ENCODE data around the gene OR2M2.

The OR2M2 gene, protein sequence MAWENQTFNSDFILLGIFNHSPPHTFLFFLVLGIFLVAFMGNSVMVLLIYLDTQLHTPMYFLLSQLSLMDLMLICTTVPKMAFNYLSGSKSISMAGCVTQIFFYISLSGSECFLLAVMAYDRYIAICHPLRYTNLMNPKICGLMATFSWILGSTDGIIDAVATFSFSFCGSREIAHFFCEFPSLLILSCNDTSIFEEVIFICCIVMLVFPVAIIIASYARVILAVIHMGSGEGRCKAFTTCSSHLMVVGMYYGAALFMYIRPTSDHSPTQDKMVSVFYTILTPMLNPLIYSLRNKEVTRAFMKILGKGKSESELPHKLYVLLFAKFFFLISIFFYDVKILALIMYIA

DNA sequence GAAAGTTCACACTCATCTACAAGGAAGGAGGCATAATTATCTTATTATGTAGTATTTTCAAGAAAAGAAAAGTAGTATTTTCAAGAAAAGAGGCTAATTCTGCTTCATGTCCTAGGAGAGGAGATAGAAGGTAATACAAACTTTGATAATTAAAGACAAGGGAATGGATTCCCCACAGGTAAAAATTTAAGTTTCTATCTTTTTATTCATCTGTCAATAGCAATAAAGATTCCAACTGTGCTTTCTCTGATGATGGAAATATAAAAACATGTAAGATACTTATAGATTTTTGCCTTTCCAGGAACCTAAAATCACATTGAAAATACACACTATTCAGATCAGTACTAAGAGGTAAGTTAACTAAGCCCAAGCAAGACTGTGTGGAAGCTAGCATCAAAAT, at the start of gene OR2M2:
OR2M2 (plus strand) TSS at position 301 of the 400 bp plus-strand sequence. CDS start 5,165 bp downstream, outside the sequence.
- ATAC-seq = no peak

DNA sequence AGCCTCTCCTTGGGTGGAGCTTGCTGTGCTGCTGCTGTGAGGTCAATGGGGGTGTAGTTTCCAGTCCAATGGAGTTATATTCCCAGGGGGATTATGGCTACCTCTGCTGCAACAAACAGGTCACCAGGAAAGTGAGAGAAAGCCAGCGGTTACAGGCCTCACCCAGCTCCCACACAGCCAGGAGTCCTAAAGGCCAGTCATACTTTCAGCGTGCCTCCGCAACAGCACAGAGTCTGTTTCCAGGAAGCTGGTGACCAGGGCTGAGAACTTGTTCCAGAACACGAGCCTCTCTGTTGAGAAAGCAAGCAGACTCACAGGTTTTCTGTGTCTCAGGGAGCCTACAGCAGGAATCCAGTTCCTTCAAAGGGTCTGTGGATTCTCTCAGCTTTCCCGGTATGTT, 47.0 kb upstream of the OR2M2 start:
- TF ChIP-seq ARNTL (CRISPR knock-in tag; IDR thresholded peaks at IDR 0.05; ENCODE audit: borderline replicate concordance, low read depth) (no peak), ZNF70 (CRISPR knock-in tag; IDR thresholded peaks at IDR 0.05) (no peak), TCF4 (CRISPR knock-in tag; IDR thresholded peaks at IDR 0.05; ENCODE audit: borderline replicate concordance) (no peak), ISL1 (CRISPR knock-in tag; IDR thresholded peaks at IDR 0.05) (no peak), BACH2 (CRISPR knock-in tag; IDR thresholded peaks at IDR 0.05; ENCODE audit: borderline replicate concordance) (no peak), ZFP3 (CRISPR knock-in tag; IDR thresholded peaks at IDR 0.05) (no peak), ZNF565 (CRISPR knock-in tag; conservative IDR thresholded peaks at IDR 0.05; ENCODE audit: low read depth) (no peak)
- TF ChIP-seq, protein P1, sequence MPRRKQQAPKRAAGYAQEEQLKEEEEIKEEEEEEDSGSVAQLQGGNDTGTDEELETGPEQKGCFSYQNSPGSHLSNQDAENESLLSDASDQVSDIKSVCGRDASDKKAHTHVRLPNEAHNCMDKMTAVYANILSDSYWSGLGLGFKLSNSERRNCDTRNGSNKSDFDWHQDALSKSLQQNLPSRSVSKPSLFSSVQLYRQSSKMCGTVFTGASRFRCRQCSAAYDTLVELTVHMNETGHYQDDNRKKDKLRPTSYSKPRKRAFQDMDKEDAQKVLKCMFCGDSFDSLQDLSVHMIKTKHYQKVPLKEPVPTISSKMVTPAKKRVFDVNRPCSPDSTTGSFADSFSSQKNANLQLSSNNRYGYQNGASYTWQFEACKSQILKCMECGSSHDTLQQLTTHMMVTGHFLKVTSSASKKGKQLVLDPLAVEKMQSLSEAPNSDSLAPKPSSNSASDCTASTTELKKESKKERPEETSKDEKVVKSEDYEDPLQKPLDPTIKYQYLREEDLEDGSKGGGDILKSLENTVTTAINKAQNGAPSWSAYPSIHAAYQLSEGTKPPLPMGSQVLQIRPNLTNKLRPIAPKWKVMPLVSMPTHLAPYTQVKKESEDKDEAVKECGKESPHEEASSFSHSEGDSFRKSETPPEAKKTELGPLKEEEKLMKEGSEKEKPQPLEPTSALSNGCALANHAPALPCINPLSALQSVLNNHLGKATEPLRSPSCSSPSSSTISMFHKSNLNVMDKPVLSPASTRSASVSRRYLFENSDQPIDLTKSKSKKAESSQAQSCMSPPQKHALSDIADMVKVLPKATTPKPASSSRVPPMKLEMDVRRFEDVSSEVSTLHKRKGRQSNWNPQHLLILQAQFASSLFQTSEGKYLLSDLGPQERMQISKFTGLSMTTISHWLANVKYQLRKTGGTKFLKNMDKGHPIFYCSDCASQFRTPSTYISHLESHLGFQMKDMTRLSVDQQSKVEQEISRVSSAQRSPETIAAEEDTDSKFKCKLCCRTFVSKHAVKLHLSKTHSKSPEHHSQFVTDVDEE (CRISPR knock-in tag; IDR thresholded peaks at IDR 0.05) = no peak
- no peak for ATAC-seq

More for the DNA sequence above, at the start of gene OR2M2:
- no peak for TF ChIP-seq BACH2 (CRISPR knock-in tag; IDR thresholded peaks at IDR 0.05; ENCODE audit: borderline replicate concordance)
- TF ChIP-seq ARNTL (CRISPR knock-in tag; IDR thresholded peaks at IDR 0.05; ENCODE audit: borderline replicate concordance, low read depth) = no peak
- no peak for TF ChIP-seq ISL1 (CRISPR knock-in tag; IDR thresholded peaks at IDR 0.05)
- TF ChIP-seq, protein P1 (CRISPR knock-in tag; IDR thresholded peaks at IDR 0.05) = no peak
- TF ChIP-seq, protein P2, sequence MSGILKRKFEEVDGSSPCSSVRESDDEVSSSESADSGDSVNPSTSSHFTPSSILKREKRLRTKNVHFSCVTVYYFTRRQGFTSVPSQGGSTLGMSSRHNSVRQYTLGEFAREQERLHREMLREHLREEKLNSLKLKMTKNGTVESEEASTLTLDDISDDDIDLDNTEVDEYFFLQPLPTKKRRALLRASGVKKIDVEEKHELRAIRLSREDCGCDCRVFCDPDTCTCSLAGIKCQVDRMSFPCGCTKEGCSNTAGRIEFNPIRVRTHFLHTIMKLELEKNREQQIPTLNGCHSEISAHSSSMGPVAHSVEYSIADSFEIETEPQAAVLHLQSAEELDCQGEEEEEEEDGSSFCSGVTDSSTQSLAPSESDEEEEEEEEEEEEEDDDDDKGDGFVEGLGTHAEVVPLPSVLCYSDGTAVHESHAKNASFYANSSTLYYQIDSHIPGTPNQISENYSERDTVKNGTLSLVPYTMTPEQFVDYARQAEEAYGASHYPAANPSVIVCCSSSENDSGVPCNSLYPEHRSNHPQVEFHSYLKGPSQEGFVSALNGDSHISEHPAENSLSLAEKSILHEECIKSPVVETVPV (CRISPR knock-in tag; IDR thresholded peaks at IDR 0.05) = no peak

DNA sequence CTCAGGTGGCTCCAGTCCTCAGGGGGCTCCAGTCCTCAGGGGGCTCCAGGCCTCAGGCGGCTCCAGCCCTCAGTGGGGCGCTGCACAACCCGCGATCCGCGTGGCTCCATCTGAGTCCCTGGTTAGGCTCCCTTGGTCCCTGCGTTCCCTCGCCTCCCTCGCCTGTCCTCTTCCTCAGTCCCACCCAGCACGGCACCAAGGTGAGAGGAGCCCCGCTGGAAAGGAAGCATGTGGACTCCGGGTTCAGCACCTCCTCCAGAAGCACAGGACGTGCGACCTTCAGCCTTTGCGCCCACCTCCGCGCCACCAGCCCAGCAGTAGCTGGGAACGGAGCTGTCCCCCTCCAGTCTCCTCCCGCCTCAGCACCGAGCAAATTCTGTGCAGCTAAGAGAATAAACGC, 37.8 kb upstream of the OR2M2 start:
- TF ChIP-seq ZFP30 (CRISPR knock-in tag; IDR thresholded peaks at IDR 0.05) = no peak
- TF ChIP-seq, protein P3, sequence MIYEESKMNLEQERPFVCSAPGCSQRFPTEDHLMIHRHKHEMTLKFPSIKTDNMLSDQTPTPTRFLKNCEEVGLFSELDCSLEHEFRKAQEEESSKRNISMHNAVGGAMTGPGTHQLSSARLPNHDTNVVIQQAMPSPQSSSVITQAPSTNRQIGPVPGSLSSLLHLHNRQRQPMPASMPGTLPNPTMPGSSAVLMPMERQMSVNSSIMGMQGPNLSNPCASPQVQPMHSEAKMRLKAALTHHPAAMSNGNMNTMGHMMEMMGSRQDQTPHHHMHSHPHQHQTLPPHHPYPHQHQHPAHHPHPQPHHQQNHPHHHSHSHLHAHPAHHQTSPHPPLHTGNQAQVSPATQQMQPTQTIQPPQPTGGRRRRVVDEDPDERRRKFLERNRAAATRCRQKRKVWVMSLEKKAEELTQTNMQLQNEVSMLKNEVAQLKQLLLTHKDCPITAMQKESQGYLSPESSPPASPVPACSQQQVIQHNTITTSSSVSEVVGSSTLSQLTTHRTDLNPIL (CRISPR knock-in tag; IDR thresholded peaks at IDR 0.05; ENCODE audit: low read depth) = no peak
- TF ChIP-seq ZFP3 (CRISPR knock-in tag; IDR thresholded peaks at IDR 0.05) = no peak
- no peak for TF ChIP-seq ZNF70 (CRISPR knock-in tag; IDR thresholded peaks at IDR 0.05)
- no peak for TF ChIP-seq BACH2 (CRISPR knock-in tag; IDR thresholded peaks at IDR 0.05; ENCODE audit: borderline replicate concordance)
- ATAC-seq = no peak

DNA sequence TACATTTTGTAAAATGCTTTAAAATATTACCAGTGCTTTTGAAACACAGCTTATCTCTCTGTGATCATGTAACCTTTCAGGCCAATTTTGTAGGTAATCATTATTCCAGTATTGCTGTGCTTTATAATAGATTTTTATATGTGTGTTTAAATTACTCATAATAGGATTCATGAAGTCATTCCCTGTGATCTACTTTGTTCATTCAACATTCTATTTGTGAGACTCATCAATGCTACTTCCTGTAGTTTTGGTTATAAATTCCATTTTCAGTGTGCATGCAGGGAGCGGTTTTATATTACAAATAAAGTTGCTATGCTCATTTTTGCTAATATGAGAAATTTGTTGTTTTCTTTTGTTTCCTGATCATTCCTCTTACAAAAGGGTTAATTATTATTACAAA, 33.8 kb upstream of the OR2M2 start:
- TF ChIP-seq GLIS3 (CRISPR knock-in tag; IDR thresholded peaks at IDR 0.05) (no peak), TOX (CRISPR knock-in tag; IDR thresholded peaks at IDR 0.05; ENCODE audit: borderline replicate concordance) (no peak), RARB (CRISPR knock-in tag; IDR thresholded peaks at IDR 0.05) (no peak), ARNTL (CRISPR knock-in tag; IDR thresholded peaks at IDR 0.05; ENCODE audit: borderline replicate concordance, low read depth) (no peak), ZNF8 (CRISPR knock-in tag; IDR thresholded peaks at IDR 0.05) (no peak), TCF4 (CRISPR knock-in tag; IDR thresholded peaks at IDR 0.05; ENCODE audit: borderline replicate concordance) (no peak)
- no peak for ATAC-seq

DNA sequence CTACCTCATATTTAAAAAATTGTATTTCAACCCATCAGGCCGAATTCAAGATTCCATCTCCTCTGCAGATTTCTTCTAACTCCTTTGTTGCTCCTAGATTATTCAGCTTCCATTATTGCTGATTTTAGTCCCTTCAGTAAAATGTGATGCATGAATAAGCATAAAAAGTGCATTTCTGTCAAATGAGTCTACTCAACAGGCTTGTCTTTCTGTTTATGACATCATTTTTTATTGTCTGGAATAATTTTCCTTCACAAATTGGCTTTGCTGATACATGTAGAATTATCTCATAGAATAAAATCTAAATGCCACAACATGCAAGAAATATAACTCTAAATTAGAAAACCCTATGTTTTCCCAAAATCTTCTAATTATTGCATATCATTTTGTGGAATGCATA, 31.3 kb upstream of the OR2M2 start:
- no peak for ATAC-seq
- no peak for TF ChIP-seq ZFP3 (CRISPR knock-in tag; IDR thresholded peaks at IDR 0.05)
- no peak for TF ChIP-seq ZNF565 (CRISPR knock-in tag; conservative IDR thresholded peaks at IDR 0.05; ENCODE audit: low read depth)
- no peak for TF ChIP-seq ZFP30 (CRISPR knock-in tag; IDR thresholded peaks at IDR 0.05)
- no peak for TF ChIP-seq ESRRG (CRISPR knock-in tag; IDR thresholded peaks at IDR 0.05)

Measured in SK-N-SH treated with all-trans-retinoic acid at 6 μM for 48 hours (cell line).